H9 (cell line): Measurements from ENCODE around the gene PCGF6. TPM values are rescaled to one million over a fixed set of nuclear protein-coding genes. Genes with fewer than 3 reads are reported as not detected.

Source experiments
- DNase-seq: peaks from one replicate; pipeline ENCODE4 v3.0.0-alpha.2; 2017
- H2AFZ ChIP-seq: one replicate; pipeline ENCODE4 v1.6.1; 2013; ENCODE audit warnings: mild to moderate bottlenecking, low read length, control low read depth, moderate library complexity
- H2AK5ac ChIP-seq: 2 replicates; pipeline ENCODE4 v1.6.1; 2013; ENCODE audit warnings: low read length, control low read depth, mixed read lengths; ENCODE audit not compliant: insufficient read length
- H2BK120ac ChIP-seq: one replicate; pipeline ENCODE4 v1.6.1; 2013; ENCODE audit warnings: low read depth, mild to moderate bottlenecking, low read length, control low read depth, inconsistent platforms; ENCODE audit not compliant: poor library complexity, severe bottlenecking
- H2BK12ac ChIP-seq: 2 replicates; pipeline ENCODE4 v1.6.1; 2013; ENCODE audit warnings: low read length, control low read depth, mixed read lengths, low read depth; ENCODE audit not compliant: insufficient read length
- H2BK15ac ChIP-seq: 2 replicates; pipeline ENCODE4 v1.6.1; 2013; ENCODE audit warnings: low read depth, low read length, control low read depth
- H2BK20ac ChIP-seq: one replicate; pipeline ENCODE4 v1.6.1; 2013; ENCODE audit warnings: low read depth, mild to moderate bottlenecking, low read length, control low read depth, inconsistent platforms; ENCODE audit not compliant: poor library complexity, severe bottlenecking
- H2BK5ac ChIP-seq: 2 replicates; pipeline ENCODE4 v1.6.1; 2013; ENCODE audit warnings: low read length, control low read depth, mixed read lengths; ENCODE audit not compliant: insufficient read length
- H3K14ac ChIP-seq: 2 replicates; pipeline ENCODE4 v1.6.1; 2013; ENCODE audit warnings: low read length, control low read depth; ENCODE audit not compliant: insufficient read depth
- H3K18ac ChIP-seq: 2 replicates; pipeline ENCODE4 v1.6.1; 2013; ENCODE audit warnings: low read depth, mild to moderate bottlenecking, mixed read lengths, low read length, control low read depth; ENCODE audit not compliant: insufficient read length
- H3K23ac ChIP-seq: 2 replicates; pipeline ENCODE4 v1.6.1; 2013; ENCODE audit warnings: low read length, control low read depth, mixed read lengths, low read depth; ENCODE audit not compliant: insufficient read length
- H3K23me2 ChIP-seq: 2 replicates; pipeline ENCODE4 v1.6.1; 2013; ENCODE audit warnings: low read depth, mild to moderate bottlenecking, mixed read lengths, low read length, control low read depth; ENCODE audit not compliant: insufficient read length, poor library complexity, severe bottlenecking
- H3K27ac ChIP-seq: 2 replicates; pipeline ENCODE4 v1.5.1; 2013; ENCODE audit warnings: low read length, control low read depth, mixed read lengths, low read depth; ENCODE audit not compliant: insufficient read length
- H3K27me3 ChIP-seq: 2 replicates; pipeline ENCODE4 v1.6.1; 2013; ENCODE audit warnings: low read length, control low read depth, inconsistent platforms; ENCODE audit not compliant: insufficient read depth
- H3K4ac ChIP-seq: 2 replicates; pipeline ENCODE4 v1.6.1; 2013; ENCODE audit warnings: low read depth, mild to moderate bottlenecking, control low read depth, inconsistent platforms, low read length, moderate library complexity
- H3K4me1 ChIP-seq: 2 replicates; pipeline ENCODE4 v1.6.1; 2013; ENCODE audit warnings: low read length, control low read depth, inconsistent platforms; ENCODE audit not compliant: insufficient read depth
- H3K4me2 ChIP-seq: 2 replicates; pipeline ENCODE4 v1.6.1; 2013; ENCODE audit warnings: low read length, control low read depth, mixed read lengths; ENCODE audit not compliant: insufficient read length, insufficient read depth
- H3K56ac ChIP-seq: 2 replicates; pipeline ENCODE4 v1.6.1; 2013; ENCODE audit warnings: low read depth, mild to moderate bottlenecking, mixed read lengths, low read length, control low read depth; ENCODE audit not compliant: insufficient read length
- H3K79me1 ChIP-seq: 2 replicates; pipeline ENCODE4 v1.6.1; 2013; ENCODE audit warnings: low read depth, mild to moderate bottlenecking, moderate library complexity, low read length, control low read depth, inconsistent platforms; ENCODE audit not compliant: insufficient read depth, poor library complexity, severe bottlenecking
- H3K79me2 ChIP-seq: 2 replicates; pipeline ENCODE4 v1.6.1; 2013; ENCODE audit warnings: low read length, control low read depth, inconsistent platforms; ENCODE audit not compliant: insufficient read depth
- H3K9ac ChIP-seq: 2 replicates; pipeline ENCODE4 v1.6.1; 2013; ENCODE audit warnings: low read length, control low read depth, mixed read lengths; ENCODE audit not compliant: insufficient read length; ENCODE audit errors: extremely low read depth
- H3K9me3 ChIP-seq: one replicate; pipeline ENCODE4 v1.6.1; 2013; ENCODE audit warnings: low read depth, low read length, inconsistent platforms; ENCODE audit not compliant: control insufficient read depth
- H3T11ph ChIP-seq: one replicate; pipeline ENCODE4 v1.6.1; 2013; ENCODE audit warnings: mild to moderate bottlenecking, low read length, control low read depth, inconsistent platforms
- H4K20me1 ChIP-seq: one replicate; pipeline ENCODE4 v1.6.1; 2013; ENCODE audit not compliant: control insufficient read depth, insufficient read length, insufficient read depth
- H4K5ac ChIP-seq: 2 replicates; pipeline ENCODE4 v1.6.1; 2013; ENCODE audit warnings: low read depth, mild to moderate bottlenecking, mixed read lengths, low read length, control low read depth; ENCODE audit not compliant: insufficient read length
- H4K8ac ChIP-seq: replicated peaks from 2 replicates; pipeline ENCODE4 v1.6.1; 2013; ENCODE audit warnings: low read length, control low read depth, mixed read lengths, low read depth; ENCODE audit not compliant: insufficient read length
- H4K91ac ChIP-seq: 2 replicates; pipeline ENCODE4 v1.6.1; 2013; ENCODE audit warnings: low read depth, mild to moderate bottlenecking, moderate library complexity, mixed read lengths, low read length, control low read depth; ENCODE audit not compliant: insufficient read length
- H3K27ac Mint-ChIP-seq, 3 experiments: 2 replicates in 2 of 3; 3 replicates in 1 of 3; pipeline ENCODE4 v1.8.0; 2020 to 2021; ENCODE audit warnings: mixed read lengths in 3 of 3, mild to moderate bottlenecking in 1 of 3, moderate library complexity in 1 of 3
- H3K27me3 Mint-ChIP-seq: 2 replicates; pipeline ENCODE4 v1.8.0; 2021; ENCODE audit warnings: low read depth, mild to moderate bottlenecking, moderate library complexity, mixed read lengths
- H3K36me3 Mint-ChIP-seq, 3 experiments: 2 replicates in 2 of 3; 3 replicates in 1 of 3; pipeline ENCODE4 v1.8.0; 2020 to 2021; ENCODE audit warnings: low read depth in 3 of 3, mixed read lengths in 3 of 3; ENCODE audit not compliant: insufficient read depth in 1 of 3
- H3K4me1 Mint-ChIP-seq, 2 experiments: 2 replicates each; pipeline ENCODE4 v1.8.0; 2020; ENCODE audit warnings: mixed read lengths in 2 of 2
- H3K4me3 Mint-ChIP-seq, 2 experiments: 2 replicates in 1 of 2; 3 replicates in 1 of 2; pipeline ENCODE4 v1.8.0; 2020 to 2021; ENCODE audit warnings: mild to moderate bottlenecking in 2 of 2, mixed read lengths in 2 of 2, moderate library complexity in 1 of 2
- H3K9me3 Mint-ChIP-seq, 2 experiments: 2 replicates in 1 of 2; 3 replicates in 1 of 2; pipeline ENCODE4 v1.8.0; 2020; ENCODE audit warnings: mild to moderate bottlenecking in 2 of 2, mixed read lengths in 2 of 2, moderate library complexity in 1 of 2
- CTCF ChIP-seq: fragments of 200-600 bp; sonication (generic); conservative IDR thresholded peaks from 3 replicates; pipeline ENCODE4 v1.8.0; 2021; ENCODE audit warnings: antibody characterized with exemption, mild to moderate bottlenecking
- WGBS: extraction: QIAGEN DNeasy Blood & Tissue Kit; methylation state at CpG from one replicate; pipeline ENCODE4 v1.1.7; 2013; ENCODE audit warnings: missing lambda C conversion rate, low lambda C conversion rate, mixed read lengths; ENCODE audit not compliant: insufficient read length; ENCODE audit errors: extremely low coverage; 5-methylcytosine and 5-hydroxymethylcytosine counted together
- total RNA-seq: library from RNA; stranded (reverse); gene quantifications from 2 replicates; pipeline ENCODE4 v1.2.1, GENCODE V29; 2021

The PCGF6 gene
- total RNA-seq, 1 experiment from 2014 or later: 23.5 TPM

GRCh38 chr10:103307594-103307993 is 43.3 kb downstream of the PCGF6 start:
- Histone ChIP-seq H2BK15ac (no peak overlapping the region), H4K91ac (no peak overlapping the region), H3K18ac (no peak overlapping the region), H3K27me3 (no peaks in the 10 kb centered on the region), H2BK20ac (no peak overlapping the region), H2BK12ac (no peak overlapping the region), H4K5ac (no peak overlapping the region), H3K9me3 (no peaks in the 10 kb centered on the region), H3K4ac (no peak overlapping the region), H3K23ac (no peak overlapping the region), H4K8ac (no peak overlapping the region), H3T11ph (no peak overlapping the region), H3K79me1 (no peaks in the 10 kb centered on the region), H2AFZ (no peak overlapping the region), H3K27ac (no peak overlapping the region), H3K4me2 (no peak overlapping the region), H2AK5ac (no peak overlapping the region), H3K4me1 (no peaks in the 10 kb centered on the region), H4K20me1 (no peaks in the 10 kb centered on the region), H3K14ac (no peak overlapping the region), H3K23me2 (no peaks in the 10 kb centered on the region), H2BK120ac (no peak overlapping the region), H3K79me2 (no peaks in the 10 kb centered on the region), H2BK5ac (no peak overlapping the region), H3K9ac (no peak overlapping the region), H3K56ac (no peak overlapping the region)
- no CpG with 5 or more reads among the region's 5 CpGs for WGBS
- H3K36me3 Mint-ChIP-seq: peaks cover 21 to 67% (median 62%) of the 10 kb centered on the region in 3 experiments; a peak in 6 of 7 replicates
- peaks cover 0 to 2% of the 10 kb centered on the region in 2 experiments; a peak in 2 of 4 replicates for H3K4me1 Mint-ChIP-seq
- TF ChIP-seq CTCF: no peak
- H3K27me3 Mint-ChIP-seq: no peaks in the 10 kb centered on the region
- H3K9me3 Mint-ChIP-seq: no peaks in the 10 kb centered on the region
- no peak overlapping the region for H3K27ac Mint-ChIP-seq
- no peak overlapping the region for H3K4me3 Mint-ChIP-seq
- no peak for DNase-seq
